H1 (cell line): Measurements from ENCODE around the gene MYH9. TPM values are rescaled to one million over a fixed set of nuclear protein-coding genes. Genes with fewer than 3 reads are reported as not detected.

Experiments used
- CHD7 ChIP-seq: fragments of 300-600 bp; sonication (generic); IDR thresholded peaks from 2 replicates; pipeline ENCODE4 v1.7.1; 2012; ENCODE audit warnings: low read length, moderate library complexity, mild to moderate bottlenecking, inconsistent platforms; ENCODE audit not compliant: insufficient replicate concordance
- NRF1 ChIP-seq: IDR thresholded peaks from 2 replicates; pipeline ENCODE4 v1.6.1; 2011; ENCODE audit warnings: mild to moderate bottlenecking, low read depth, low read length, improper control_type of control experiment
- RBBP5 ChIP-seq: IDR thresholded peaks from 2 replicates; pipeline ENCODE4 v1.7.1; 2012; ENCODE audit warnings: low read depth, mild to moderate bottlenecking, inconsistent platforms, low read length, moderate library complexity, borderline replicate concordance
- polyA plus RNA-seq, 7 experiments: library from polyadenylated mRNA; depleted of rRNA in 3 of 7; stranded (reverse) in 5 of 7; unstranded in 2 of 7; fragments of >200 nt in 5 of 7; fragments of 200-250 nt in 2 of 7; gene quantifications; 1 replicate in 5 of 7; 2 replicates in 1 of 7; 4 replicates in 1 of 7; pipeline versions ENCODE4 v1.2.1 to v1.2.3, GENCODE V29; 2011 to 2013; ENCODE audit warnings: missing spikeins in 2 of 7, mixed read lengths in 2 of 7
- total RNA-seq: library from RNA; stranded (reverse); fragmentation: NEBNext Ultra II Directional; extraction: Animal tissue kit (Norgen Biotek cat#: 25700); gene quantifications from 2 replicates; pipeline ENCODE4 v1.2.1, GENCODE V29; 2021

MYH9 gene
- total and polyA plus RNA-seq, 2 of the 8 experiments (the other 6 are each of a cell fraction or from before 2014, with no cell fraction given), result 24.9 to 322 TPM

GRCh38 chr22:36417281-36417686 lies 29.5 kb upstream of the MYH9 start (continued):
- TF ChIP-seq CHD7 (no peak), RBBP5 (no peak), NRF1 (no peak)
- TF ChIP-seq, all 59 proteins: peak for 1
